Gastroesophageal sphincter (tissue), 3 donors: ENCODE data around the gene PLPP1.

ENCODE experiments used
- CTCF ChIP-seq, 4 experiments: fragments of 200-600 bp in 2 of 4; fragments of 450-650 bp in 2 of 4; sonication (generic) in 1 of 4; IDR thresholded peaks; one replicate each; pipeline ENCODE4 v1.5.1; 2017 to 2019; ENCODE audit warnings: antibody characterized with exemption in 4 of 4, mild to moderate bottlenecking in 2 of 4, moderate library complexity in 2 of 4
- EP300 ChIP-seq: sonication (generic); formaldehyde crosslinking; IDR thresholded peaks from one replicate; pipeline ENCODE4 v1.6.1; 2017; ENCODE audit warnings: antibody characterized with exemption, mild to moderate bottlenecking
- POLR2A ChIP-seq, 2 donors: fragments of 450-650 bp; IDR thresholded peaks; one replicate each; pipeline ENCODE4 v1.6.1; 2017; ENCODE audit warnings: antibody characterized with exemption in 2 of 2, mild to moderate bottlenecking in 2 of 2, moderate library complexity in 1 of 2
- POLR2AphosphoS5 ChIP-seq: sonication (generic); formaldehyde crosslinking; IDR thresholded peaks from one replicate; pipeline ENCODE4 v1.6.1; 2017; ENCODE audit warnings: antibody characterized with exemption

GRCh38 chr5:55510523-55510880 is 24.3 kb downstream of the PLPP1 start:
- TF ChIP-seq CTCF (IDR thresholded peaks at IDR 0.05) (no peak), POLR2A (IDR thresholded peaks at IDR 0.05) (no peak), POLR2AphosphoS5 (no peak), EP300 (no peak)
